ENCODE measurements around the gene RNF145.
A peak's percentile ranks its signal among the peaks of the same experiment; 100 is the strongest.

Gene RNF145

DNA sequence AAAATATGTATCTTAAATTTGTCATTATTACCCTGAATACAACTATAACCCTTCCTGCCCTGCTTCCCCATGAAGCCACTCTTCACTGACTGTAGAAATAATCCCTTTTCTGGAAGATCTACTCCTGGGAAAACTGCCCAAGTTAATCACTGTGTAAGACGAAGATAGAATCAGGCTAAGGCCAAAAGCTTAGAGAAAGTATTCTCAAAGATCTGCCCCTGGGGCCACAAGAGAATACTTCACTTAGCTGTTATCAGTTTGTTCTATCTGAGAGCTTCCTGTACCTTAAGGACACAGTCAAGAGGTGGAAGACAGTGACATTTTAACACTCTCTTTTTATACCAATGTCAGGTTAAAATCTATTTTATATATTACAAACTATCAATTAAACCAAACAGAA lies 33.8 kb downstream of the RNF145 start:
- H3K27ac ChIP-seq: peak overlapping the region; percentile 30
- no peak overlapping the region for H3K4me3 ChIP-seq (ENCODE audit: low read depth, low read length)
- TF ChIP-seq, protein P1, sequence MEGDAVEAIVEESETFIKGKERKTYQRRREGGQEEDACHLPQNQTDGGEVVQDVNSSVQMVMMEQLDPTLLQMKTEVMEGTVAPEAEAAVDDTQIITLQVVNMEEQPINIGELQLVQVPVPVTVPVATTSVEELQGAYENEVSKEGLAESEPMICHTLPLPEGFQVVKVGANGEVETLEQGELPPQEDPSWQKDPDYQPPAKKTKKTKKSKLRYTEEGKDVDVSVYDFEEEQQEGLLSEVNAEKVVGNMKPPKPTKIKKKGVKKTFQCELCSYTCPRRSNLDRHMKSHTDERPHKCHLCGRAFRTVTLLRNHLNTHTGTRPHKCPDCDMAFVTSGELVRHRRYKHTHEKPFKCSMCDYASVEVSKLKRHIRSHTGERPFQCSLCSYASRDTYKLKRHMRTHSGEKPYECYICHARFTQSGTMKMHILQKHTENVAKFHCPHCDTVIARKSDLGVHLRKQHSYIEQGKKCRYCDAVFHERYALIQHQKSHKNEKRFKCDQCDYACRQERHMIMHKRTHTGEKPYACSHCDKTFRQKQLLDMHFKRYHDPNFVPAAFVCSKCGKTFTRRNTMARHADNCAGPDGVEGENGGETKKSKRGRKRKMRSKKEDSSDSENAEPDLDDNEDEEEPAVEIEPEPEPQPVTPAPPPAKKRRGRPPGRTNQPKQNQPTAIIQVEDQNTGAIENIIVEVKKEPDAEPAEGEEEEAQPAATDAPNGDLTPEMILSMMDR (IDR thresholded peaks at IDR 0.05; ENCODE audit: low read depth, low read length, missing control alignments): no peak
- no peaks in the 10 kb centered on the region for H3K27me3 ChIP-seq (replicated peaks)
- no peak for DNase-seq
- in situ Hi-C loops (cut with HindIII; ENCODE audit: low pct_ligation_motif_present, low sequenced_read_pairs): no loop called here
- H3K36me3 ChIP-seq (replicated peaks): peaks cover 14% of the 10 kb centered on the region

DNA sequence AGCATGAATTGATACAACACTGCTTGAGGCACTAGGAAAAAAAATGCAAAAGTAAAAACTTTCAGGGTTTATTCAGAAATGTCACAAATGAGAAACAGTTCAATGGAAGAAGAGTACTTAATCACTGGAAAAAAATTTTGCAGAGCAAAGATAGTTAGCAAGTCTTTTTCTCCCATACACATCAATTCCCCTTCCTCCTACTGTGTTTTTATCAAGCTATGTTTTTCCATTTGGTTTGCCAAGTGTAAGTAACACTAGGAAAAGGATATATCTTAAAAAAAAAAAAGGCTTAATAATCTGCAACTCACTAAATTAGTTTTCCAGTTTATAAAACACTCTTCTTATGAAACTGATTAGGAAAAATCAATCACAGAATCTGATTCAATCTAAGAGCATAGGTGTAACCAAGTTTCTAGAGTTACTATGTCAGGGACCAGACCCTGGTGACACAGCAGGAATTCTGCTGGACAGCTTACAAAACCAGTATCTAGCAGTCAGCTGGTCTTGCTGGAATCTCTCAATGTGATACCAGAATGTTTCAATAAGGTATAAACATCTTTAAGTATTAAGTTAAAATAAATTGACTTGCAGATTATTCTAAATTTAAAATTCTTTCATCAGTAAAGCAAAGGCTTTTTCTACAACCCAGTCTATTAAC lies 34.7 kb downstream of the RNF145 start:
- Histone ChIP-seq H3K27me3 (replicated peaks) (no peaks in the 10 kb centered on the region), H3K27ac (peak overlapping the region; percentile 30), H3K4me3 (ENCODE audit: low read depth, low read length) (no peak overlapping the region), H3K36me3 (replicated peaks) (peaks cover 10% of the 10 kb centered on the region)
- in situ Hi-C loops (cut with HindIII; ENCODE audit: low pct_ligation_motif_present, low sequenced_read_pairs): no loop called here
- DNase-seq: peak; percentile 41
- TF ChIP-seq, protein P1 (IDR thresholded peaks at IDR 0.05; ENCODE audit: low read depth, low read length, missing control alignments): no peak

- TF ChIP-seq, protein P1 (IDR thresholded peaks at IDR 0.05; ENCODE audit: low read depth, low read length, missing control alignments): no peak
- in situ Hi-C loops (cut with HindIII; ENCODE audit: low pct_ligation_motif_present, low sequenced_read_pairs): no loop called here
- Histone ChIP-seq H3K36me3 (replicated peaks) (peaks cover 17% of the 10 kb centered on the region), H3K4me3 (ENCODE audit: low read depth, low read length) (no peak overlapping the region), H3K27ac (no peak overlapping the region), H3K27me3 (replicated peaks) (no peaks in the 10 kb centered on the region)
- no peak for DNase-seq
These were observed 38.1 kb downstream of the RNF145 start for GRCh38 chr5:159171274-159171673.

GRCh38 chr5:159170021-159170420 lies 39.3 kb downstream of the RNF145 start:
- in situ Hi-C loops (cut with HindIII; ENCODE audit: low pct_ligation_motif_present, low sequenced_read_pairs): no loop called here
- no peak overlapping the region for H3K27ac ChIP-seq
- TF ChIP-seq, protein P1 (IDR thresholded peaks at IDR 0.05; ENCODE audit: low read depth, low read length, missing control alignments): no peak
- DNase-seq: no peak
- no peaks in the 10 kb centered on the region for H3K27me3 ChIP-seq (replicated peaks)
- no peak overlapping the region for H3K4me3 ChIP-seq (ENCODE audit: low read depth, low read length)
- H3K36me3 ChIP-seq (replicated peaks): peaks cover 20% of the 10 kb centered on the region

DNA sequence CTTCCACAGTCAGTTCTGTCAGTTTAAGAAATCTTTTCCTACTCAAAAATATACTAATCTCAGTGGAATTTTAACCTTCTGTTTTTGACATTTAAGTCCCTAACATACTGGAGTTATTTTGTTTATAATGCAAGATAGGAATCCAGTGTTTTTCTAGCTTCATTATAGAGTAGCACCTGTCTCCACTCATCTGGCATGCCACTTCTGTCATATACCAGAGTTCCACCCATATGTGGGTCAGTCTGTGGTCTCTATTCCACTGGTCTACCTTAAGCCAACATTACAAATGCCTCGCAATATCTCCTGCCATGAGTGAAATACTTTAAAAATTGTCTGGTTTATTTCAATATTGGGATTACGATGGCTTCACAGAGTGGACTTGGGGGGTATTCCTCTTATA lies 42.9 kb downstream of the RNF145 start:
- in situ Hi-C loops (cut with HindIII; ENCODE audit: low pct_ligation_motif_present, low sequenced_read_pairs): no loop called here
- peaks cover 15% of the 10 kb centered on the region for H3K36me3 ChIP-seq (replicated peaks)
- no peak for DNase-seq
- H3K27ac ChIP-seq: no peak overlapping the region
- H3K27me3 ChIP-seq (replicated peaks): no peaks in the 10 kb centered on the region
- no peak overlapping the region for H3K4me3 ChIP-seq (ENCODE audit: low read depth, low read length)
- TF ChIP-seq, protein P1 (IDR thresholded peaks at IDR 0.05; ENCODE audit: low read depth, low read length, missing control alignments): no peak

- no peak for DNase-seq
- H3K27me3 ChIP-seq (replicated peaks): no peaks in the 10 kb centered on the region
- peak overlapping the region; percentile 57 for H3K27ac ChIP-seq
- in situ Hi-C loops (cut with HindIII; ENCODE audit: low pct_ligation_motif_present, low sequenced_read_pairs): no loop called here
- TF ChIP-seq, protein P1 (IDR thresholded peaks at IDR 0.05; ENCODE audit: low read depth, low read length, missing control alignments): no peak
- H3K36me3 ChIP-seq (replicated peaks): peaks cover 38% of the 10 kb centered on the region
- H3K4me3 ChIP-seq (ENCODE audit: low read depth, low read length): no peak overlapping the region
These were observed 45.7 kb downstream of the RNF145 start for GRCh38 chr5:159163701-159164046.
